ENCODE results near the gene CD24.
"Not testable (repeated sequence)": the region's sequence is repeated elsewhere in the genome, so short reads cannot be mapped to it uniquely, and the experiment has no call there.

CD24 gene

GRCh38 chr6:106974336-106974998, at the start of gene CD24:
Gene CD24, minus strand, starts transcription at chr6:106974729. Its CDS starts 83 bp downstream, at chr6:106974646.
- H3K9me3 ChIP-seq (ENCODE audit: control insufficient read depth in 5 of 5, low read length in 5 of 5), result no peaks in the 10 kb centered on the region
- H3K9ac ChIP-seq (ENCODE audit: low read length in 5 of 5), result no peak within 1 kb of the TSS
- H3K27me3 ChIP-seq (ENCODE audit: control insufficient read depth in 5 of 5, insufficient read depth in 4 of 5, low read length in 5 of 5), result peaks cover 12 to 43% (median 32%) of the 10 kb centered on the region in 5 donors
- H3K36me3 ChIP-seq (ENCODE audit: control insufficient read depth in 5 of 5, insufficient read depth in 5 of 5, low read length in 5 of 5), result no peaks in the 10 kb centered on the region
- no peak within 1 kb of the TSS for H3K27ac ChIP-seq (ENCODE audit: low read depth, low read length)
- H3K4me1 ChIP-seq (ENCODE audit: control insufficient read depth in 5 of 5, insufficient read depth in 5 of 5, low read length in 5 of 5), result peaks cover 0 to 24% (median 19%) of the 10 kb centered on the region in 5 donors
- peak within 1 kb of the TSS; percentile 40 to 69 (median 59) for H3K4me3 ChIP-seq (ENCODE audit: low read depth in 1 of 5, low read length in 5 of 5)

- Histone ChIP-seq H3K9me3 (ENCODE audit: control insufficient read depth in 5 of 5, low read length in 5 of 5) (no peaks in the 10 kb centered on the region), H3K4me1 (ENCODE audit: control insufficient read depth in 5 of 5, insufficient read depth in 5 of 5, low read length in 5 of 5) (peaks cover 0 to 5% (median 0%) of the 10 kb centered on the region in 5 donors), H3K9ac (ENCODE audit: low read length in 5 of 5) (no peak overlapping the region), H3K27me3 (ENCODE audit: control insufficient read depth in 5 of 5, insufficient read depth in 4 of 5, low read length in 5 of 5) (no peaks in the 10 kb centered on the region), H3K27ac (ENCODE audit: low read depth, low read length) (no peak overlapping the region), H3K4me3 (ENCODE audit: low read depth in 1 of 5, low read length in 5 of 5) (no peak overlapping the region), H3K36me3 (ENCODE audit: control insufficient read depth in 5 of 5, insufficient read depth in 5 of 5, low read length in 5 of 5) (no peaks in the 10 kb centered on the region)
These were observed 47.1 kb upstream of the CD24 start for GRCh38 chr6:107021446-107022185.

GRCh38 chr6:107020239-107020638, 45.7 kb upstream of the CD24 start:
- no peak overlapping the region for H3K27ac ChIP-seq (ENCODE audit: low read depth, low read length)

GRCh38 chr6:107019628-107020027, 45.1 kb upstream of the CD24 start:
- not testable (repeated sequence) for H3K27ac ChIP-seq (ENCODE audit: low read depth, low read length); H3K36me3 ChIP-seq (ENCODE audit: control insufficient read depth in 5 of 5, insufficient read depth in 5 of 5, low read length in 5 of 5); H3K27me3 ChIP-seq (ENCODE audit: control insufficient read depth in 5 of 5, insufficient read depth in 4 of 5, low read length in 5 of 5); H3K4me3 ChIP-seq (ENCODE audit: low read depth in 1 of 5, low read length in 5 of 5); H3K9ac ChIP-seq (ENCODE audit: low read length in 5 of 5); H3K9me3 ChIP-seq (ENCODE audit: control insufficient read depth in 5 of 5, low read length in 5 of 5); H3K4me1 ChIP-seq (ENCODE audit: control insufficient read depth in 5 of 5, insufficient read depth in 5 of 5, low read length in 5 of 5)

More at GRCh38 chr6:107020239-107020638, 45.7 kb upstream of the CD24 start:
- H3K4me1 ChIP-seq (ENCODE audit: control insufficient read depth in 5 of 5, insufficient read depth in 5 of 5, low read length in 5 of 5), result peaks cover 0 to 5% (median 0%) of the 10 kb centered on the region in 5 donors
- no peaks in the 10 kb centered on the region for H3K27me3 ChIP-seq (ENCODE audit: control insufficient read depth in 5 of 5, insufficient read depth in 4 of 5, low read length in 5 of 5)
- no peaks in the 10 kb centered on the region for H3K36me3 ChIP-seq (ENCODE audit: control insufficient read depth in 5 of 5, insufficient read depth in 5 of 5, low read length in 5 of 5)
- H3K4me3 ChIP-seq (ENCODE audit: low read depth in 1 of 5, low read length in 5 of 5), result no peak overlapping the region
- no peaks in the 10 kb centered on the region for H3K9me3 ChIP-seq (ENCODE audit: control insufficient read depth in 5 of 5, low read length in 5 of 5)
- no peak overlapping the region for H3K9ac ChIP-seq (ENCODE audit: low read length in 5 of 5)

GRCh38 chr6:107019047-107019446, 44.5 kb upstream of the CD24 start:
- H3K9ac ChIP-seq (ENCODE audit: low read length in 5 of 5), result no peak overlapping the region
- no peaks in the 10 kb centered on the region for H3K36me3 ChIP-seq (ENCODE audit: control insufficient read depth in 5 of 5, insufficient read depth in 5 of 5, low read length in 5 of 5)
- no peaks in the 10 kb centered on the region for H3K9me3 ChIP-seq (ENCODE audit: control insufficient read depth in 5 of 5, low read length in 5 of 5)
- H3K27ac ChIP-seq (ENCODE audit: low read depth, low read length), result no peak overlapping the region
- H3K4me1 ChIP-seq (ENCODE audit: control insufficient read depth in 5 of 5, insufficient read depth in 5 of 5, low read length in 5 of 5), result peaks cover 0 to 5% (median 0%) of the 10 kb centered on the region in 5 donors
- no peak overlapping the region for H3K4me3 ChIP-seq (ENCODE audit: low read depth in 1 of 5, low read length in 5 of 5)
- peaks cover 0 to under 1% (median 0%) of the 10 kb centered on the region in 5 donors for H3K27me3 ChIP-seq (ENCODE audit: control insufficient read depth in 5 of 5, insufficient read depth in 4 of 5, low read length in 5 of 5)

- H3K27me3 ChIP-seq (ENCODE audit: control insufficient read depth in 5 of 5, insufficient read depth in 4 of 5, low read length in 5 of 5), result peaks cover 0 to 3% (median 0%) of the 10 kb centered on the region in 5 donors
- H3K4me3 ChIP-seq (ENCODE audit: low read depth in 1 of 5, low read length in 5 of 5), result no peak overlapping the region
- no peak overlapping the region for H3K27ac ChIP-seq (ENCODE audit: low read depth, low read length)
These were observed 35.0 kb upstream of the CD24 start for GRCh38 chr6:107009499-107009898.

GRCh38 chr6:106997392-106998158, 23.0 kb upstream of the CD24 start:
- H3K9me3 ChIP-seq (ENCODE audit: control insufficient read depth in 5 of 5, low read length in 5 of 5), result no peaks in the 10 kb centered on the region
- no peak overlapping the region for H3K9ac ChIP-seq (ENCODE audit: low read length in 5 of 5)
- H3K27ac ChIP-seq (ENCODE audit: low read depth, low read length), result no peak overlapping the region
- no peaks in the 10 kb centered on the region for H3K4me1 ChIP-seq (ENCODE audit: control insufficient read depth in 5 of 5, insufficient read depth in 5 of 5, low read length in 5 of 5)
- no peak overlapping the region for H3K4me3 ChIP-seq (ENCODE audit: low read depth in 1 of 5, low read length in 5 of 5)
- no peaks in the 10 kb centered on the region for H3K36me3 ChIP-seq (ENCODE audit: control insufficient read depth in 5 of 5, insufficient read depth in 5 of 5, low read length in 5 of 5)
- no peaks in the 10 kb centered on the region for H3K27me3 ChIP-seq (ENCODE audit: control insufficient read depth in 5 of 5, insufficient read depth in 4 of 5, low read length in 5 of 5)

More at GRCh38 chr6:107009499-107009898, 35.0 kb upstream of the CD24 start:
- Histone ChIP-seq H3K36me3 (ENCODE audit: control insufficient read depth in 5 of 5, insufficient read depth in 5 of 5, low read length in 5 of 5) (no peaks in the 10 kb centered on the region), H3K9me3 (ENCODE audit: control insufficient read depth in 5 of 5, low read length in 5 of 5) (no peaks in the 10 kb centered on the region), H3K4me1 (ENCODE audit: control insufficient read depth in 5 of 5, insufficient read depth in 5 of 5, low read length in 5 of 5) (no peaks in the 10 kb centered on the region), H3K9ac (ENCODE audit: low read length in 5 of 5) (no peak overlapping the region)

GRCh38 chr6:106995640-106996039, 21.1 kb upstream of the CD24 start:
- no peak overlapping the region for H3K9ac ChIP-seq (ENCODE audit: low read length in 5 of 5)
- no peaks in the 10 kb centered on the region for H3K27me3 ChIP-seq (ENCODE audit: control insufficient read depth in 5 of 5, insufficient read depth in 4 of 5, low read length in 5 of 5)
- H3K9me3 ChIP-seq (ENCODE audit: control insufficient read depth in 5 of 5, low read length in 5 of 5), result no peaks in the 10 kb centered on the region
- no peaks in the 10 kb centered on the region for H3K36me3 ChIP-seq (ENCODE audit: control insufficient read depth in 5 of 5, insufficient read depth in 5 of 5, low read length in 5 of 5)
- H3K27ac ChIP-seq (ENCODE audit: low read depth, low read length), result no peak overlapping the region
- H3K4me1 ChIP-seq (ENCODE audit: control insufficient read depth in 5 of 5, insufficient read depth in 5 of 5, low read length in 5 of 5), result no peaks in the 10 kb centered on the region
- H3K4me3 ChIP-seq (ENCODE audit: low read depth in 1 of 5, low read length in 5 of 5), result no peak overlapping the region

GRCh38 chr6:106989737-106990136, 15.2 kb upstream of the CD24 start:
- H3K36me3 ChIP-seq (ENCODE audit: control insufficient read depth in 5 of 5, insufficient read depth in 5 of 5, low read length in 5 of 5); H3K4me1 ChIP-seq (ENCODE audit: control insufficient read depth in 5 of 5, insufficient read depth in 5 of 5, low read length in 5 of 5); H3K27ac ChIP-seq (ENCODE audit: low read depth, low read length); H3K4me3 ChIP-seq (ENCODE audit: low read depth in 1 of 5, low read length in 5 of 5); H3K27me3 ChIP-seq (ENCODE audit: control insufficient read depth in 5 of 5, insufficient read depth in 4 of 5, low read length in 5 of 5); H3K9ac ChIP-seq (ENCODE audit: low read length in 5 of 5); H3K9me3 ChIP-seq (ENCODE audit: control insufficient read depth in 5 of 5, low read length in 5 of 5): not testable (repeated sequence)

- Histone ChIP-seq H3K4me3 (ENCODE audit: low read depth in 1 of 5, low read length in 5 of 5) (no peak overlapping the region), H3K27ac (ENCODE audit: low read depth, low read length) (no peak overlapping the region), H3K27me3 (ENCODE audit: control insufficient read depth in 5 of 5, insufficient read depth in 4 of 5, low read length in 5 of 5) (peaks cover 0 to 6% (median 0%) of the 10 kb centered on the region in 5 donors), H3K9ac (ENCODE audit: low read length in 5 of 5) (no peak overlapping the region), H3K9me3 (ENCODE audit: control insufficient read depth in 5 of 5, low read length in 5 of 5) (no peaks in the 10 kb centered on the region), H3K36me3 (ENCODE audit: control insufficient read depth in 5 of 5, insufficient read depth in 5 of 5, low read length in 5 of 5) (no peaks in the 10 kb centered on the region), H3K4me1 (ENCODE audit: control insufficient read depth in 5 of 5, insufficient read depth in 5 of 5, low read length in 5 of 5) (no peaks in the 10 kb centered on the region)
These were observed 14.1 kb upstream of the CD24 start for GRCh38 chr6:106988664-106989063.

All from subcutaneous abdominal adipose tissue (tissue), 5 donors.